Stimulated activated CD8-positive, alpha-beta memory T cell treated with anti-CD3 and anti-CD28 coated beads, Interleukin-15, amount 100 ng/mL, for 4 hours (primary cell): ENCODE results near the gene SSBP3.
"Not testable (repeated sequence)": the region's sequence is repeated elsewhere in the genome, so short reads cannot be mapped to it uniquely, and the experiment has no call there.

Experiments
- DNase-seq, 2 donors: peaks; one replicate each; pipeline ENCODE4 v3.0.0-alpha.2; 2020; ENCODE audit warnings: low read depth in 2 of 2

The SSBP3 gene

GRCh38 chr1:54350360-54350759, 55.8 kb downstream of the SSBP3 start:
- DNase-seq = no peak

DNA sequence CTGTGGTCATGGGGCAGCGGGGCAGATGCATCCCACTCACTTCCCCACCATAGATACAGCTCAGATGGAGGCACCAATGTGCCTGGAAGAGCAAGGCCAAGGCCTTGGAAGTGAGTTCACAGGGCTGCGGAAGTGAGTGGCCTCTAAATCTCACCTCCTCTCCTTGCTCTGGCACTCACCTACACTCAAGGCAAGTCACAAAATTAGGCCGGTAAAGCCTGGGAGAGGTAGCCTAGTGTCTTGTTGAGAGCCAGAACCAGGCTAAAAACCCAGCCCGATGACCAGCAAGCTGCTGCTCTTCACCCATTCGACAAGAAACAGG, 57.5 kb downstream of the SSBP3 start:
- no peak for DNase-seq

DNA sequence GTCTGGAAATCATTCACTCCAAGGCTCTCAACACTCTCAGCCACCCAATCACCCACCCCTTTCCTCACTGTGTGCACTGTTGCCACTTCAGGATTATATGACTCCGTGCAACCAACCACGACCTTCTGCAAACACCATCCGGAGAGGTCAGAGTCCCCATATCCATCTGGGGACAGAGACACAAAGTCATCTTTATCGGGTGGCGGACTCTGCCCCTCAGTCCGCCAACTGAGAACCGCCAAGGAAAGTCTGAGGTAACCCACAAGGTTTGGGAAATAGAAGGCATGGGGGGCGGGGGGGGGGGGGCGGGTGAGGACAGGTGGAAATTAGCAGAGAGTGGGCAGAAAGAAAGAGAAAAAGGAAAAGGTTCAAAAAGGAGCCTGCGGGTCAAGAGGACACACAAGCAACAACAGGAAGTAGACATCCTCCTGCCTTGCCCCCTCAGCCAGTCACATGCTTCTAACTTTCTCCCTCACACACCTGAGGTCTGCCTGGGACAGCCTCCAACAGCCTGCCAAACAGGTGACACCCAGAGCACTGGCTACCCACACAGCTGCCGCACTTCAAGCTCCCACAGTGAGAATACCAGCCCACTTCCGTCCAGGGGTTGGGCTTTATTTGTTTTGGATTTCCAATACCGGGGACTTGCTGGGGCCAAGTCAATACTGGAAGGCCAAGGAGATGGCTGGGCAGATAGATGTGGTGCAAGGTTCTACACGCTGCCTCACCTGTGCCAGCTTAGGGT, 58.1 kb downstream of the SSBP3 start:
- no peak for DNase-seq

- no peak for DNase-seq
Measured at GRCh38 chr1:54347261-54347954, 58.8 kb downstream of the SSBP3 start.

DNA sequence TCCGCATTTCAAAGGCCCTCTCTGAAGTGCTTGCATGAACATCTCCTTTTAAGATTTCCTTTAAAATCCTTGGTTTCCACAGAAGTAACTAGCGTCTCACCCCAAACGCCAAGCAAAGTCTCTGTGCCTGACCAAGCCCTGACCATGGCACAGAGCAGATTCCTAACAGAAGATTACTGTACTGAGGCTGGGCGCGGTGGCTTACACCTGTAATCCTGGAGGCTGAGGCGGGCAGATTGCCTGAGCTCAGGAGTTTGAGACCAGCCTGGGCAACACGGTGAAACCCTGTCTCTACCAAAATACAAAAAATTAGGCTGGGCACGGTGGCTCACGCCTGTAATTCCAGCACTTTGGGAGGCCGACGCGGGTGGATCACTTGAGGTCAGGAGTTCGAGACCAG, 60.6 kb downstream of the SSBP3 start:
- DNase-seq = not testable (repeated sequence)

DNA sequence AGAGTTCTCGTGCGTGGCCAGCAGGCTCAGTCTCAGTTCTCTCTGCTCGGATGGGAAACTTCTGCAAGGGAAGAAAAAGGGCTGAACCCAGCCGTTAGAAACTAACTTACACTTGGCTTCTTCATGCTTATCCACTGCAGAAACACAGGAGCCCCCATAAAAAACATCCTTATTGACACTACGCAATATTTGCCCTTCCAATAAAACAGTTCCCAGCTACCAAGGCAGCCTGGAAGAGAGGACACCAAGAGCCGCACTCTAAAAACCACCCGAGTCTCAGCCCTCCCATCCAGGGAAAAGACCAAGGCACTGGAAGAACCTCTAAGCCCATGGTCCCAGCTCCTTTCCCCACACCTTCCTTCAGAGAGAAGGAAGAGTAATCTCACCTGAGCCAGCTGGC, 61.1 kb downstream of the SSBP3 start:
- DNase-seq = no peak

- no peak for DNase-seq
Measured at GRCh38 chr1:54342742-54343687, 63.2 kb downstream of the SSBP3 start.

- no peak for DNase-seq
Measured at GRCh38 chr1:54342288-54342687, 63.9 kb downstream of the SSBP3 start.

DNA sequence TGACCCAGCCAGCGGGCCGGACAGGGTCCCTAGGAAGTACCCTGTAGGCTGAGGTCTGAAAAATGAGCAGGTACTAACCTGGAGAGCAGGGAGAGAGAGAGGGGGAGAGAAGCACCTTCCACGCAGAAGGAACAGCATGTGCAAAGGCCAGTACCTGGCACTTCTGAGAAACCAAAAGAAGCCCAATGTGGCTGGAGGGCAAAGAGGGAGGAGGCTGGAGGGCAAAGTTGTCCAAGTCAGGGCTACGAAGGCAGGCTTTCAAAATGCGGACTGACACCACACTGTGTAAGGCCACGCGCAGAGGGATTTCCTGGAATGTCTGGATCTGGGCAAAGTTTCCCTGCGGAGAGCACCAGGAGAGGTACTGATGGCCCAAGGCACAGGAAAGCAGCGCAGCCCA, 64.4 kb downstream of the SSBP3 start:
- DNase-seq = no peak

DNA sequence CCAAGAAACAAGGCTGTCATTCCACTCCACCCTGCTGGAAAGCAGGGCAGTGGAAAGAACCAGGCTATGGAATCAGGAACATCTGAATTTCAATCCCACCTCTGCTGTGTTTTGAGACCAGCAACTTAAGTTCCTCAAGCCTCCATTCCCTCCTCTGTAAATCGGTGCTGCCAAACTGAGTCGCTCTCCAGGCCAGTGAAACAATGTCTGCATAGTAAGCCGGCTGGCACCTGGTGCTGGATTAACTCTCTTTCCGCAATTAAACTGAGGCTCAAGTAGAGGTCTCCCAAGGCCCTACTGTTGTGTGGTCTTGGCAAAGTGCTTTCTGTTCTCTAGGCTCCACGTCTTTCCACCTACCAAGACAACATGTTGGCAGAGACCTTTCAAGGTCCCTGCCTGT, 65.3 kb downstream of the SSBP3 start:
- no peak for DNase-seq

DNA sequence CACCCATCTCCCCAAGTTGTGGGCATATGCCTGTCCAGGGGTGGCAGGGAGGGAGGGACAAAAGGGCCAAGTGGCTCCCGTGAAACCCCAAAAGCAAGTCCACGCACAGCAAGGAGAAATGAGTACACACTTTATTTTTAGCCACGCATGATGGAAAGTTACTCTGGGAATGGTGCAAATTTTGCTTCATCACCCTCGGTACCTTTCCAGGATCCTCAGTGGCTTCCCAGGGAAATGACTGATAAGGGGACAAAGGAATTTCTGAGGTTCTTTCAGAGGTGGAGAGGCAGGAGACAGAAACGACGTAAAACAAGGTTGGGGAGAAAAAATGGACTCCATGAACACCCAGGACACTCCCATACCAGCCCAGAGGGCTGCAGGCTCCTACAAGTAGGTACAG, 65.8 kb downstream of the SSBP3 start:
- no peak for DNase-seq

GRCh38 chr1:54339126-54339525, 67.1 kb downstream of the SSBP3 start:
- DNase-seq = no peak

DNA sequence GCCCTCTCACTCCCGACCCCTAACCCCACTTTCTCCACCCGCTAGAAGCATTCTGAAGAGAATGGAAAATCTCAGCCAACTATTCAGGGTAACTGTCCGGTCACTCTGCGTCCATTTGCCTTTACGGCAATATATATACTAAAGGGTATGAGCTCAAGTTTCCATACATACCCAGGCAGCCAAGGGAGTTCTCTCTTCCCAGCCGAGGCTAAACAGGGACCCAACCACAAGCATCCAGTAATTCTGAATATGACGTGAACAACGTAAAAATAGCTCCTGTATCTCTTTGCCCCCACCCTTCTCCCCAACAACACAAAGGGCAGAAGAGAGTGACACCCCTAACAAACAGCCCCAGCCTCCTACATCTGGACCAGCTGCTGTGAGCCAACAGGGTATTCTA, 67.7 kb downstream of the SSBP3 start:
- DNase-seq = no peak

DNA sequence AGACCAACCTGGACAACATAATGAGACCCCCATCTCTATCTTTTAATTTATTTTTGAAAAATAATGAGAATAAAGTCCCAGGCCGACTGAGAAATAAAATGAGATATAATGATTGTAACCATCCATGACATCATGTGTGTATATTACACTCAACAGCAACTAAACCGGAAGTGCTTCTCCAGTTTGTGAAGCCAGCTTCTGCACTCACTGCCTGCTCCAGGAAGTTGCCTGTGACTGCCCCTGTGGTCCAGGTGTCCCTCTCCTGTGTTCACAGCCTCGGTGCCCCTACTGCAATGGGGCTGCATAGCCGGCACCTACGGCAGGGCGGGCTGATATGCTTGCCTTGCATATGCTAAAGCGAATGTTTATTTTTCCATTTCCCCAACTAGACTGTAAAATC, 68.3 kb downstream of the SSBP3 start:
- DNase-seq = no peak

GRCh38 chr1:54337034-54337433, 69.2 kb downstream of the SSBP3 start:
- DNase-seq = no peak

DNA sequence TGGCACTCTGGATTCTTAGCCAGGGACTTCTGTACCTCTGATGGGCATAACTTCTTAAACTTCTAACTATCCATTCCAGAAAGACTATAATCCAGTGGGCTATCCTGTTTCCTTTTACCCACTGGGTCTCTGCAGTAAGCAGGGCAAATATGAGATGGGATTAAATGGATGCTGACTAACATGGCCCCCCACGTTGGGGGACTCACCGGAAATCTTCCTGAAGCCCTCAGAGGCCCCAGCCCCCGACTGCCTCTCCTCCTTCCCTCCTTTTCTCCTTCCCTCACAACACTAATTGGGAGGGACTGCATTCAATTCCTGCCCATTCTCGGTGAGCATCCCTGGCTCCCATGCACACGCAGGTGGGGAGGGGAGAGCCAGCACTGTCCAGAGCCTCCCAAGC, 70.1 kb downstream of the SSBP3 start:
- DNase-seq = no peak

DNA sequence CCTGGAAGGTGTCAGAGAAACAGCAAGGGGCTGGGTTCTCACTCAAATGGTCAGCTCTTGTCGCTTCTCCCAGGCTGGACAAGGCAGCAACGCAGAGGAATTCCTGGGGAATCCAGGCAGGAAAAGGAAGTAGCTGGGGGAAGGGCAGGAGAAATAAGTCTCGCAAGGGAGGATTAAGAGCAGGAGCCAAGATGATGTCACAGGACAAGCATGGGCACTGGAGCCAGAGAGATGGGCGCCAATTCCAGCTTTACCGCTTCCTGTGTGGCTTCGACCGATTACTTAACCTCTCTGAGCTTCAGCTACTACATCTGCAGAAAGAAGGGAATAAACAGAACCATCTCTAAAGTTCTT, 70.5 kb downstream of the SSBP3 start:
- no peak for DNase-seq

DNA sequence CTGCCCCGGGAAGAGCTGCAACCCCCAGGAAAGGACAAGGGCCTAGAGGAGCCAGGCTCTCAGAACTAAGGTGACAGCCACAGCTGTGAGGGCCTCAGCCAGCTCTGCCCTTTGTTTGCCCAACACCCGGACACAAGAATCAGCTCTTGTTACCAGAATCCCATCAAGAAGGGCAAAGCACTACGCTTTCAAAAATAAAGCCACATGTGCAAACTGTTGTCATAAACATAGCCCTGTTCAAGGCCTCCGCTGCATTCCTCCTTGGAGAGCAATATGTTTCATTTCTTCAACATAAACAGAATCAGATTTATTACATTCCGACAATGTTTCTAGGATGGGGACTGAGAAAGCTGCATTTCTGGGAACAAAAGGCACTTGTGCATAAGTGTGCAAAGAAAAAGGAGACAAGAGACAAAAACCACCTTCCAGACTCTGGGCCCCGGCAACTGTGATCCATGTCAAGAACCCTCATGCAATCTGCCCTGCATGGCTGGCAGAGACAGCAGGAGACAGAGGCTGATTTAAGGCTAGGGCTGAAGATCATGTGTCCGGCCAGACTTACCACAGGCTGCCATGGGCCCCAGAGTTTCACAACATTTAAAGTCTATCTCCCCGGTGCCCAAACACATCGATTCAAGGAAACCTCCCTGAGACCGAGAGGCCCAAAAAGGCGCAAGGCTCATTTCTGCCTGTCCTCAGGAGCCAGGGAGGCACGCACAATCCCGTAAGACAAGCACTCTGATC, 71.0 kb downstream of the SSBP3 start:
- no peak for DNase-seq

DNA sequence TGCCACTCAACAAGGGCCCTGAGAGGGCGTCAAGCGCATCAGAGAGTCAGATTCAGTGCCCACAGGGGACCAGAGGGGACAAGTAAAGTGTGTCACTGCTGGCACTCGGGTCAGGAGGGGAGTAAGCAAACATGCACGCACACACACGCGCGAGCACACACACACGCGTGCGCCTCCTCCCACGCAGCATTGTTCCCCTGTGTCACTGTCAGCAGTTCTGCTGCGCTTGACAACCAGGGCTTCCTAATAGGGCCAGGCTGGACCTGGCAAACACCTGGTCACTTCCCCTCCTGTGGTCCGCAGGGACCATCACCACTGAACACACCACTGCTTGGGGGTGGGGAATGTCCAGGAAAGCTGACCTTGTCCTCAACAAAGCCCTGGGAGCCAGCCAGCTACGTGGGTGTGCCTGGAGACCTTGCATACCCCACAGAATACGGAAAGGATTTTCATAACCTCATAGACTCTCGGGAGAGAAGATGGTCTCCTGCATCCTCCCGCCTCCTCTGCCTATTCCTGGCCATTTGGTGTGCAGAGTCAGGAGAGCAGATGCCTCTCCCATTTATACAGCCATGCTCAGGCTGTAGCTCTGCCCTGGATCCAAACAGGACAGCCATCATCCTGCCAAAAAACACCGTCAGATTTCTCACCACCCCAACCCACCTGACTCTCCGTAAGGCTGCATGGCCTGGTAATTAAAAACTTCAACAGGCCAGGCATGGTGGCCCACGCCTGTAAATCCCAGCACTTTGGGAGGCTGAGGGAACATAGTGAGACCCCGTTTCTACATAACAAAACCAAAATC, 73.2 kb downstream of the SSBP3 start:
- no peak for DNase-seq

DNA sequence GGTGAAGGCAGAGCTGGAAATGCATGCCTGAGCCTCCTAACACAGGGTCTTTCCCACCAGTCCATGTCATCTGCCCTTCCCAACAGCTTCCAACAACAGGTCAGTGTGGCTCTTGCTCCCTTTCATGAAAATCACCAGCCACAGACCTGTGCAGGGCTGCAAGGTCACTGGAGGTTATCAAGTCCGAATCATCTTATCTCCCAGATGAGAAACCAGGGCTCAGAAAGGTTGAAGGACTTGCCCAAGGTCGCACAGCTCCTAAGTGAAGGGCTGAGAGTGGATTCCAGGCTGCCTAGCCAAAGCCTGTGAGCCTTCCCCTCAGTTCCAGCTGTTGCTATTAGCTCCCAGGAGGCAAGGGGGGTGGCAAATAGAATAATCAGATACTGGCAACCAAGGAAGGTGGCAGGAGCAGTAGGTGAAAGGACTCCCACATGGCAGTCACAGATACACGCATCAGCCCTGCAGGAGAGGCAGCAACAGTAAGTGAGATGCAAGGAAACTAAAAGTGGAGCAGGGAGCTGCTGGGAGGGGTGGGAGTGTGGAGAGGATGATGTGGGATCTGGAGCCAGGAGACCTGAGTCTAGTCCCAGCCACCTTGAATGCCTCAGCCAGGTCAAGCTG, 74.2 kb downstream of the SSBP3 start:
- no peak for DNase-seq
